Measurements from ENCODE around the gene GAS2L3.
A peak's percentile ranks its signal among the peaks of the same experiment; 100 is the strongest.
"Not testable (repeated sequence)": the region's sequence is repeated elsewhere in the genome, so short reads cannot be mapped to it uniquely, and the experiment has no call there.

GAS2L3 gene

GRCh38 chr12:100573292-100574186 lies at the start of gene GAS2L3:
GAS2L3 (plus strand) TSS chr12:100573684; CDS start chr12:100594905, 21,221 bp downstream.
- H3K4me3 Mint-ChIP-seq: peak within 1 kb of the TSS; percentile 81
- no peaks in the 10 kb centered on the region for H3K9me3 Mint-ChIP-seq
- no peaks in the 10 kb centered on the region for H3K36me3 Mint-ChIP-seq (ENCODE audit: low read depth)
- peak; percentile 70 for DNase-seq
- peak; percentile 79 for ATAC-seq
- H3K4me1 Mint-ChIP-seq: peaks cover 12% of the 10 kb centered on the region
- H3K27ac Mint-ChIP-seq: no peak within 1 kb of the TSS
- H3K27me3 Mint-ChIP-seq: peaks cover 24% of the 10 kb centered on the region

GRCh38 chr12:100528034-100528433 lies 45.5 kb upstream of the GAS2L3 start:
- peaks cover 6% of the 10 kb centered on the region for H3K27me3 Mint-ChIP-seq
- H3K9me3 Mint-ChIP-seq: no peaks in the 10 kb centered on the region
- H3K27ac Mint-ChIP-seq: no peak overlapping the region
- H3K4me1 Mint-ChIP-seq: no peaks in the 10 kb centered on the region
- no peak overlapping the region for H3K4me3 Mint-ChIP-seq
- no peaks in the 10 kb centered on the region for H3K36me3 Mint-ChIP-seq (ENCODE audit: low read depth)
- DNase-seq (no peak), ATAC-seq (no peak)

- Mint-ChIP-seq H3K27me3 (peaks cover under 1% of the 10 kb centered on the region), H3K4me3 (no peak overlapping the region), H3K9me3 (no peaks in the 10 kb centered on the region), H3K27ac (no peak overlapping the region), H3K4me1 (no peaks in the 10 kb centered on the region), H3K36me3 (ENCODE audit: low read depth) (no peaks in the 10 kb centered on the region)
- DNase-seq (no peak), ATAC-seq (no peak)
These were observed 44.9 kb upstream of the GAS2L3 start for GRCh38 chr12:100528471-100529127.

GRCh38 chr12:100529756-100530350 lies 43.6 kb upstream of the GAS2L3 start:
- Mint-ChIP-seq H3K36me3 (ENCODE audit: low read depth) (no peaks in the 10 kb centered on the region), H3K27me3 (no peaks in the 10 kb centered on the region), H3K9me3 (no peaks in the 10 kb centered on the region), H3K27ac (no peak overlapping the region), H3K4me3 (no peak overlapping the region), H3K4me1 (no peaks in the 10 kb centered on the region)
- ATAC-seq (no peak), DNase-seq (no peak)

GRCh38 chr12:100533376-100533775 lies 40.1 kb upstream of the GAS2L3 start:
- ATAC-seq: no peak
- Mint-ChIP-seq H3K9me3 (no peaks in the 10 kb centered on the region), H3K4me1 (no peaks in the 10 kb centered on the region), H3K27ac (no peak overlapping the region), H3K36me3 (ENCODE audit: low read depth) (no peaks in the 10 kb centered on the region), H3K4me3 (no peak overlapping the region), H3K27me3 (peaks cover 2% of the 10 kb centered on the region)
- no peak for DNase-seq

GRCh38 chr12:100534625-100535227 lies 38.8 kb upstream of the GAS2L3 start:
- ATAC-seq: no peak

GRCh38 chr12:100539202-100539601 lies 34.3 kb upstream of the GAS2L3 start:
- no peaks in the 10 kb centered on the region for H3K9me3 Mint-ChIP-seq
- DNase-seq (peak; percentile 18), ATAC-seq (no peak)
- no peak overlapping the region for H3K4me3 Mint-ChIP-seq
- H3K27me3 Mint-ChIP-seq: peaks cover 9% of the 10 kb centered on the region
- no peaks in the 10 kb centered on the region for H3K4me1 Mint-ChIP-seq
- no peak overlapping the region for H3K27ac Mint-ChIP-seq
- H3K36me3 Mint-ChIP-seq (ENCODE audit: low read depth): no peaks in the 10 kb centered on the region

More at GRCh38 chr12:100534625-100535227, 38.8 kb upstream of the GAS2L3 start:
- no peak overlapping the region for H3K27ac Mint-ChIP-seq
- H3K4me3 Mint-ChIP-seq: no peak overlapping the region
- no peaks in the 10 kb centered on the region for H3K4me1 Mint-ChIP-seq
- no peaks in the 10 kb centered on the region for H3K9me3 Mint-ChIP-seq
- peaks cover 2% of the 10 kb centered on the region for H3K27me3 Mint-ChIP-seq
- H3K36me3 Mint-ChIP-seq (ENCODE audit: low read depth): no peaks in the 10 kb centered on the region
- no peak for DNase-seq

- peaks cover 9% of the 10 kb centered on the region for H3K27me3 Mint-ChIP-seq
- no peaks in the 10 kb centered on the region for H3K4me1 Mint-ChIP-seq
- no peaks in the 10 kb centered on the region for H3K36me3 Mint-ChIP-seq (ENCODE audit: low read depth)
- H3K27ac Mint-ChIP-seq: no peak overlapping the region
- DNase-seq (no peak), ATAC-seq (no peak)
- no peaks in the 10 kb centered on the region for H3K9me3 Mint-ChIP-seq
- H3K4me3 Mint-ChIP-seq: no peak overlapping the region
These were observed 29.3 kb upstream of the GAS2L3 start for GRCh38 chr12:100544165-100544564.

GRCh38 chr12:100545092-100545491 lies 28.4 kb upstream of the GAS2L3 start:
- Mint-ChIP-seq H3K27me3 (peaks cover 8% of the 10 kb centered on the region), H3K4me3 (no peak overlapping the region), H3K36me3 (ENCODE audit: low read depth) (no peaks in the 10 kb centered on the region), H3K4me1 (no peaks in the 10 kb centered on the region), H3K9me3 (no peaks in the 10 kb centered on the region), H3K27ac (no peak overlapping the region)
- ATAC-seq (no peak), DNase-seq (no peak)

GRCh38 chr12:100553936-100554335 lies 19.5 kb upstream of the GAS2L3 start:
- Mint-ChIP-seq H3K27me3 (peaks cover 4% of the 10 kb centered on the region), H3K27ac (no peak overlapping the region), H3K4me3 (no peak overlapping the region), H3K36me3 (ENCODE audit: low read depth) (no peaks in the 10 kb centered on the region), H3K9me3 (no peaks in the 10 kb centered on the region), H3K4me1 (no peaks in the 10 kb centered on the region)
- DNase-seq (no peak), ATAC-seq (no peak)

GRCh38 chr12:100554608-100555077 lies 18.8 kb upstream of the GAS2L3 start:
- no peak for DNase-seq
- Mint-ChIP-seq H3K27me3 (peaks cover 4% of the 10 kb centered on the region), H3K9me3 (no peaks in the 10 kb centered on the region), H3K4me3 (no peak overlapping the region), H3K36me3 (ENCODE audit: low read depth) (no peaks in the 10 kb centered on the region), H3K4me1 (no peaks in the 10 kb centered on the region), H3K27ac (no peak overlapping the region)
- no peak for ATAC-seq

GRCh38 chr12:100555722-100556121 lies 17.8 kb upstream of the GAS2L3 start:
- ATAC-seq (no peak), DNase-seq (no peak)
- Mint-ChIP-seq H3K9me3 (no peaks in the 10 kb centered on the region), H3K27ac (no peak overlapping the region), H3K27me3 (peaks cover 7% of the 10 kb centered on the region), H3K4me3 (no peak overlapping the region), H3K36me3 (ENCODE audit: low read depth) (no peaks in the 10 kb centered on the region), H3K4me1 (no peaks in the 10 kb centered on the region)

GRCh38 chr12:100557357-100557756 lies 16.1 kb upstream of the GAS2L3 start:
- Mint-ChIP-seq H3K9me3 (no peaks in the 10 kb centered on the region), H3K36me3 (ENCODE audit: low read depth) (no peaks in the 10 kb centered on the region), H3K4me3 (no peak overlapping the region), H3K27me3 (peaks cover 9% of the 10 kb centered on the region), H3K27ac (no peak overlapping the region), H3K4me1 (no peaks in the 10 kb centered on the region)
- DNase-seq (no peak), ATAC-seq (no peak)

- not testable (repeated sequence) for H3K36me3 Mint-ChIP-seq (ENCODE audit: low read depth); DNase-seq; H3K9me3 Mint-ChIP-seq; H3K4me1 Mint-ChIP-seq; H3K27ac Mint-ChIP-seq; H3K4me3 Mint-ChIP-seq; ATAC-seq
- peaks cover 16% of the 10 kb centered on the region for H3K27me3 Mint-ChIP-seq
These were observed 14.2 kb upstream of the GAS2L3 start for GRCh38 chr12:100559261-100559660.
